ENCODE data around the gene SPAG8.

DNA sequence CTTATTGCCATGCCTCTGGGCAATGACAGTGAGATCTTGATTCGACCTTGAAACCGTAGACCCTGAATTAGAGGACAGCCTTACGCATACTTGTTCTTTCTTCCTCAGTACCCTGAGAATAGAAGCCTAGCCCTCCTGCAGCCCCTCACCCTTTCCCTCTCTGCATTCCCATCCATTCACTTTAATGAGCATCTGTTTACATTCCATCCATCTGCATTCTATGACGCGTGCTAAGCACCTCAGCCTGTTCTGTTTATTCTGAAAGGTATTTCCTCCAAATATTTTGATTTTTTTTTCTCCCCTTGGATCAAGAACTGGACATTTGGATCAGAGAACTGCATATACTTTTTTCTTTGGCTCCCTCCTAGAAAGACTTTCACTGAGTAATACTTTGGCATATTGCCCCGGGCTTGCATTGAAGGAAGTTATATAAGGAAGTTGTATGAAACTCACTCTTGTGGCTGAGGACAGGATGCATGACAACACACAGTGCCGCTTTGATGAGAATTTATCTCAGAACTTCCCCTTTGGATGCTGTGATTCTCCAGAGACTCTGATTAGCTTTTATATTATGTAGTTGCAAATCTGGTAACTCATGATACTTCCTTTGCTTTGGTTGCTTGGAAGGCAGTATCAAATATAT, 32.7 kb upstream of the SPAG8 start:
- no peak for TF ChIP-seq GATA2 (IDR thresholded peaks at IDR 0.05; ENCODE audit: low read depth, low read length)
- TF ChIP-seq GATA3 (IDR thresholded peaks at IDR 0.05; ENCODE audit: low read depth, low read length), result no peak
